Stimulated activated naive CD4-positive, alpha-beta T cell (primary cell): ENCODE results near the gene VPS13A.
"Not testable (repeated sequence)": the region's sequence is repeated elsewhere in the genome, so short reads cannot be mapped to it uniquely, and the experiment has no call there.

Experiments
- DNase-seq, 6 experiments: peaks; one replicate each; lab custom pipeline; 2025; lab: John Stamatoyannopoulos, UW

Gene VPS13A

GRCh38 chr9:77183581-77183980, 6.2 kb downstream of the VPS13A start:
- no peak for DNase-seq

- DNase-seq, result no peak
Observed at GRCh38 chr9:77188242-77188641, 10.9 kb downstream of the VPS13A start.

GRCh38 chr9:77194423-77194822, 17.1 kb downstream of the VPS13A start:
- no peak for DNase-seq

- no peak for DNase-seq
Observed at GRCh38 chr9:77210116-77210515, 32.8 kb downstream of the VPS13A start.

GRCh38 chr9:77211561-77211960, 34.2 kb downstream of the VPS13A start:
- no peak for DNase-seq

- DNase-seq, result no peak
Observed at GRCh38 chr9:77212801-77213200, 35.5 kb downstream of the VPS13A start.

GRCh38 chr9:77215874-77216273, 38.5 kb downstream of the VPS13A start:
- peak in 1 of 6 experiments; percentile 1 for DNase-seq

- no peak for DNase-seq
Observed at GRCh38 chr9:77218612-77219011, 41.3 kb downstream of the VPS13A start.

GRCh38 chr9:77221431-77221830, 44.1 kb downstream of the VPS13A start:
- no peak for DNase-seq

GRCh38 chr9:77224746-77225312, 47.5 kb downstream of the VPS13A start:
- DNase-seq, result no peak

- DNase-seq, result no peak
Observed at GRCh38 chr9:77236693-77237092, 59.4 kb downstream of the VPS13A start.

- DNase-seq, result no peak
Observed at GRCh38 chr9:77237896-77238295, 60.6 kb downstream of the VPS13A start.

GRCh38 chr9:77251050-77251449, 73.7 kb downstream of the VPS13A start:
- no peak for DNase-seq

GRCh38 chr9:77257275-77257674, 79.9 kb downstream of the VPS13A start:
- DNase-seq, result no peak

- no peak for DNase-seq
Observed at GRCh38 chr9:77261605-77262004, 84.3 kb downstream of the VPS13A start.

GRCh38 chr9:77267762-77268161, 90.4 kb downstream of the VPS13A start:
- not testable (repeated sequence) for DNase-seq

GRCh38 chr9:77271023-77271690, 93.8 kb downstream of the VPS13A start:
- DNase-seq, result no peak

- no peak for DNase-seq
Observed at GRCh38 chr9:77276799-77277198, 99.5 kb downstream of the VPS13A start.

GRCh38 chr9:77277719-77278118, 100.4 kb downstream of the VPS13A start:
- DNase-seq, result no peak

GRCh38 chr9:77283991-77284390, 106.7 kb downstream of the VPS13A start:
- no peak for DNase-seq

GRCh38 chr9:77284616-77285015, 107.3 kb downstream of the VPS13A start:
- no peak for DNase-seq

- no peak for DNase-seq
Observed at GRCh38 chr9:77290373-77290772, 113.0 kb downstream of the VPS13A start.

GRCh38 chr9:77291714-77292113, 114.4 kb downstream of the VPS13A start:
- DNase-seq, result no peak

- DNase-seq, result no peak
Observed at GRCh38 chr9:77293949-77294348, 116.6 kb downstream of the VPS13A start.
